ENCODE data around the gene CANX. TPM values are rescaled to one million over a fixed set of nuclear protein-coding genes. Genes with fewer than 3 reads are reported as not detected.

CANX gene
- total RNA-seq: 373 and 375 TPM in 2 replicates

GRCh38 chr5:179698935-179699615, at the start of gene CANX:
Gene CANX, plus strand, starts transcription at chr5:179698967. Its CDS starts 6,715 bp downstream, at chr5:179705682.

GRCh38 chr5:179680780-179681401, 17.9 kb upstream of the CANX start, which contains the start of gene CBY3:
Gene CBY3, minus strand, starts transcription at chr5:179681034. Its CDS starts 116 bp downstream, at chr5:179680918.

GRCh38 chr5:179732412-179732917, 33.7 kb downstream of the CANX start, which contains the start of gene MAML1:
Gene MAML1, plus strand, starts transcription at chr5:179732822. Its CDS starts 291 bp downstream, at chr5:179733113.

Other genes starting within 250 kb of the CANX start
- 37.2 and 41.1 TPM in 2 replicates for gene RUFY1, start 148.4 kb upstream of the CANX start, total RNA-seq
- gene HNRNPH1, start 75.3 kb upstream of the CANX start, total RNA-seq: 254 and 275 TPM in 2 replicates
- not detected in 2 replicates for gene CBY3, start 17.9 kb upstream of the CANX start, total RNA-seq
- 13.0 and 14.9 TPM in 2 replicates for gene MAML1, start 33.9 kb downstream of the CANX start, total RNA-seq
- gene LTC4S, start 95.0 kb downstream of the CANX start, total RNA-seq: not detected in 2 replicates
- 183 and 195 TPM in 2 replicates for gene MGAT4B, start 107.9 kb downstream of the CANX start, total RNA-seq
- gene SQSTM1, start 121.9 kb downstream of the CANX start, total RNA-seq: 814 and 928 TPM in 2 replicates
- 6.8 and 8.5 TPM in 2 replicates for gene MRNIP, start 159.8 kb downstream of the CANX start, total RNA-seq
- 57.2 and 59.8 TPM in 2 replicates for gene TBC1D9B, start 208.9 kb downstream of the CANX start, total RNA-seq

All from mammary microvascular endothelial cell (primary cell).